OCI-LY3 (cell line): Measurements from ENCODE around the gene ARID5B.

Experiments used
- H2AFZ ChIP-seq: fragments of 200-600, 300-600 bp; shearing (Covaris generic); 2 replicates; pipeline ENCODE4 v1.6.0; 2014; ENCODE audit warnings: antibody characterized with exemption, low read depth, low read length
- H3K27ac ChIP-seq: fragments of 200-600, 300-600 bp; sonication (generic); 2 replicates; pipeline ENCODE4 v1.5.1; 2014; ENCODE audit warnings: mild to moderate bottlenecking, low read length, moderate library complexity, mixed read lengths
- H3K27me3 ChIP-seq: fragments of 200-600, 300-600 bp; sonication (generic); 2 replicates; pipeline ENCODE4 v1.6.1; 2014; ENCODE audit warnings: low read depth, low read length, mixed read lengths
- H3K36me3 ChIP-seq: fragments of 200-600, 300-600 bp; sonication (generic); replicated peaks from 2 replicates; pipeline ENCODE3; 2014; ENCODE audit warnings: low read depth, low read length, mixed read lengths
- H3K4me1 ChIP-seq: fragments of 300-600, 200-600 bp; sonication (generic); 2 replicates; pipeline ENCODE4 v1.6.1; 2014; ENCODE audit warnings: low read length, mixed read lengths
- H3K4me2 ChIP-seq: fragments of 200-600, 300-600 bp; sonication (generic); 2 replicates; pipeline ENCODE4 v1.6.1; 2014; ENCODE audit warnings: low read length, mixed read lengths
- H3K4me3 ChIP-seq: fragments of 300-600, 200-600 bp; sonication (generic); 2 replicates; pipeline ENCODE4 v1.5.1; 2014; ENCODE audit warnings: antibody characterized with exemption, mild to moderate bottlenecking, low read length, moderate library complexity
- H3K79me2 ChIP-seq: fragments of 300-600, 200-600 bp; shearing (Covaris generic); 2 replicates; pipeline ENCODE4 v1.6.1; 2014; ENCODE audit warnings: mild to moderate bottlenecking, low read length, mixed read lengths
- H3K9ac ChIP-seq: fragments of 300-600, 200-600 bp; shearing (Covaris generic); 2 replicates; pipeline ENCODE4 v1.6.0; 2014; ENCODE audit warnings: mild to moderate bottlenecking, low read length, moderate library complexity
- H3K9me3 ChIP-seq: fragments of 200-600, 300-600 bp; shearing (Covaris generic); 2 replicates; pipeline ENCODE4 v1.6.1; 2014; ENCODE audit warnings: low read length, mixed read lengths; ENCODE audit not compliant: insufficient read depth
- H4K20me1 ChIP-seq: fragments of 200-600, 300-600 bp; sonication (generic); 2 replicates; pipeline ENCODE4 v1.6.1; 2016; ENCODE audit warnings: low read length, mixed read lengths; ENCODE audit not compliant: insufficient read depth
- EZH2phosphoT487 ChIP-seq: fragments of 200-600 bp; shearing (Covaris generic); IDR thresholded peaks from 2 replicates; pipeline ENCODE4 v1.6.1; 2018; ENCODE audit warnings: antibody characterized with exemption, mixed run types, low read depth
- TF ChIP-seq, protein P1 (sequence below): fragments of 200-600, 300-600 bp; sonication (generic); IDR thresholded peaks from 2 replicates; pipeline ENCODE4 v1.5.1; 2014; ENCODE audit warnings: antibody characterized with exemption, low read length, low read depth

Gene ARID5B

GRCh38 chr10:61869041-61869675, 32.3 kb upstream of the ARID5B start:
- H3K36me3 ChIP-seq = no peaks in the 10 kb centered on the region
- no peak overlapping the region for H2AFZ ChIP-seq
- H3K27me3 ChIP-seq = no peaks in the 10 kb centered on the region
- no peaks in the 10 kb centered on the region for H3K9me3 ChIP-seq
- H3K4me1 ChIP-seq = no peaks in the 10 kb centered on the region
- no peak overlapping the region for H3K27ac ChIP-seq
- H4K20me1 ChIP-seq = no peaks in the 10 kb centered on the region
- no peak overlapping the region for H3K4me2 ChIP-seq
- TF ChIP-seq, protein P1, sequence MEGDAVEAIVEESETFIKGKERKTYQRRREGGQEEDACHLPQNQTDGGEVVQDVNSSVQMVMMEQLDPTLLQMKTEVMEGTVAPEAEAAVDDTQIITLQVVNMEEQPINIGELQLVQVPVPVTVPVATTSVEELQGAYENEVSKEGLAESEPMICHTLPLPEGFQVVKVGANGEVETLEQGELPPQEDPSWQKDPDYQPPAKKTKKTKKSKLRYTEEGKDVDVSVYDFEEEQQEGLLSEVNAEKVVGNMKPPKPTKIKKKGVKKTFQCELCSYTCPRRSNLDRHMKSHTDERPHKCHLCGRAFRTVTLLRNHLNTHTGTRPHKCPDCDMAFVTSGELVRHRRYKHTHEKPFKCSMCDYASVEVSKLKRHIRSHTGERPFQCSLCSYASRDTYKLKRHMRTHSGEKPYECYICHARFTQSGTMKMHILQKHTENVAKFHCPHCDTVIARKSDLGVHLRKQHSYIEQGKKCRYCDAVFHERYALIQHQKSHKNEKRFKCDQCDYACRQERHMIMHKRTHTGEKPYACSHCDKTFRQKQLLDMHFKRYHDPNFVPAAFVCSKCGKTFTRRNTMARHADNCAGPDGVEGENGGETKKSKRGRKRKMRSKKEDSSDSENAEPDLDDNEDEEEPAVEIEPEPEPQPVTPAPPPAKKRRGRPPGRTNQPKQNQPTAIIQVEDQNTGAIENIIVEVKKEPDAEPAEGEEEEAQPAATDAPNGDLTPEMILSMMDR = no peak
- TF ChIP-seq EZH2phosphoT487 = no peak
- no peak overlapping the region for H3K9ac ChIP-seq
- no peaks in the 10 kb centered on the region for H3K79me2 ChIP-seq
- no peak overlapping the region for H3K4me3 ChIP-seq

- H3K9me3 ChIP-seq = no peaks in the 10 kb centered on the region
- no peak overlapping the region for H3K9ac ChIP-seq
- no peaks in the 10 kb centered on the region for H3K36me3 ChIP-seq
- H3K4me2 ChIP-seq = no peak overlapping the region
- H3K27me3 ChIP-seq = no peaks in the 10 kb centered on the region
- H3K79me2 ChIP-seq = no peaks in the 10 kb centered on the region
- no peak overlapping the region for H2AFZ ChIP-seq
- H3K4me3 ChIP-seq = no peak overlapping the region
- H3K27ac ChIP-seq = no peak overlapping the region
- TF ChIP-seq EZH2phosphoT487 = no peak
- TF ChIP-seq, protein P1 = no peak
- H3K4me1 ChIP-seq = no peaks in the 10 kb centered on the region
- H4K20me1 ChIP-seq = no peaks in the 10 kb centered on the region
Observed at GRCh38 chr10:61869774-61870525, 31.5 kb upstream of the ARID5B start.

GRCh38 chr10:61870526-61870895, 31.0 kb upstream of the ARID5B start:
- H2AFZ ChIP-seq = no peak overlapping the region

GRCh38 chr10:61871487-61871886, 30.0 kb upstream of the ARID5B start:
- no peaks in the 10 kb centered on the region for H3K36me3 ChIP-seq
- H3K4me2 ChIP-seq = no peak overlapping the region
- H3K27ac ChIP-seq = no peak overlapping the region
- TF ChIP-seq EZH2phosphoT487 = no peak
- TF ChIP-seq, protein P1 = no peak
- no peaks in the 10 kb centered on the region for H3K27me3 ChIP-seq
- H3K9me3 ChIP-seq = no peaks in the 10 kb centered on the region
- H3K4me1 ChIP-seq = no peaks in the 10 kb centered on the region
- H3K79me2 ChIP-seq = no peaks in the 10 kb centered on the region
- no peak overlapping the region for H3K4me3 ChIP-seq
- H3K9ac ChIP-seq = no peak overlapping the region
- H2AFZ ChIP-seq = no peak overlapping the region
- H4K20me1 ChIP-seq = no peaks in the 10 kb centered on the region

More at GRCh38 chr10:61870526-61870895, 31.0 kb upstream of the ARID5B start:
- H3K4me1 ChIP-seq = no peaks in the 10 kb centered on the region
- H4K20me1 ChIP-seq = no peaks in the 10 kb centered on the region
- no peaks in the 10 kb centered on the region for H3K79me2 ChIP-seq
- H3K4me2 ChIP-seq = no peak overlapping the region
- no peaks in the 10 kb centered on the region for H3K9me3 ChIP-seq
- H3K27me3 ChIP-seq = no peaks in the 10 kb centered on the region
- TF ChIP-seq, protein P1 = no peak
- TF ChIP-seq EZH2phosphoT487 = no peak
- H3K9ac ChIP-seq = no peak overlapping the region
- H3K36me3 ChIP-seq = no peaks in the 10 kb centered on the region
- H3K27ac ChIP-seq = no peak overlapping the region
- H3K4me3 ChIP-seq = no peak overlapping the region
